ENCODE results near the gene HIC1. TPM values are rescaled to one million over a fixed set of nuclear protein-coding genes. Genes with fewer than 3 reads are reported as not detected.

Gene HIC1
- total RNA-seq, 1 donor from 2014 or later: 0.37 TPM

DNA sequence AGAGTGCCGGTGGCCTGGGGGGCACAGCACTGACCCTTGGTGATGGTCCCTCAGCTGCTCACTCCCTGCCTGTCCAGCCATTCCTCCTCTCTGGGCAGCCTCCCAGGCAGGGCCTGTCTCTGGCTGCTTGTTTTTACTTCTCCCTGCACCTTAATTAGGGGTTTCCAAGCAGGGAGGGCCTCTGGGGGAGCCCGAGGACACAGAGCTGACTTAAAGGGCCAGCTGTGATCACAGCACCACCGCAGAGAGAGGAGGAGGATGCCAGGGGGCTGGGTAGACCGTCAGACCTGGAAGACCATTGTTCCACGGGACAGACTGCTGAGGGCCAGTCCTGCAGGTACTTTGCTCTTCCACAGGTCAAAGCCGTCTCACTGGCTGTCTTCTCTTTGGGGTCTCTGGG lies 26.2 kb upstream of the HIC1 start:
- no peak overlapping the region for H3K27ac Mint-ChIP-seq (ENCODE audit: unreplicated experiment)
- no peaks in the 10 kb centered on the region for H3K36me3 Mint-ChIP-seq (ENCODE audit: low read depth)
- H3K27me3 Mint-ChIP-seq (ENCODE audit: low read depth): peaks cover 58% of the 10 kb centered on the region
- peak overlapping the region; percentile 84 for H3K4me3 Mint-ChIP-seq
- TF ChIP-seq, protein P1, sequence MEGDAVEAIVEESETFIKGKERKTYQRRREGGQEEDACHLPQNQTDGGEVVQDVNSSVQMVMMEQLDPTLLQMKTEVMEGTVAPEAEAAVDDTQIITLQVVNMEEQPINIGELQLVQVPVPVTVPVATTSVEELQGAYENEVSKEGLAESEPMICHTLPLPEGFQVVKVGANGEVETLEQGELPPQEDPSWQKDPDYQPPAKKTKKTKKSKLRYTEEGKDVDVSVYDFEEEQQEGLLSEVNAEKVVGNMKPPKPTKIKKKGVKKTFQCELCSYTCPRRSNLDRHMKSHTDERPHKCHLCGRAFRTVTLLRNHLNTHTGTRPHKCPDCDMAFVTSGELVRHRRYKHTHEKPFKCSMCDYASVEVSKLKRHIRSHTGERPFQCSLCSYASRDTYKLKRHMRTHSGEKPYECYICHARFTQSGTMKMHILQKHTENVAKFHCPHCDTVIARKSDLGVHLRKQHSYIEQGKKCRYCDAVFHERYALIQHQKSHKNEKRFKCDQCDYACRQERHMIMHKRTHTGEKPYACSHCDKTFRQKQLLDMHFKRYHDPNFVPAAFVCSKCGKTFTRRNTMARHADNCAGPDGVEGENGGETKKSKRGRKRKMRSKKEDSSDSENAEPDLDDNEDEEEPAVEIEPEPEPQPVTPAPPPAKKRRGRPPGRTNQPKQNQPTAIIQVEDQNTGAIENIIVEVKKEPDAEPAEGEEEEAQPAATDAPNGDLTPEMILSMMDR (conservative IDR thresholded peaks at IDR 0.05): no peak
- no peak for DNase-seq (ENCODE audit: low read depth, low spot score)
- peaks cover 13% of the 10 kb centered on the region for H3K4me1 Mint-ChIP-seq
- no peaks in the 10 kb centered on the region for H3K9me3 Mint-ChIP-seq

DNA sequence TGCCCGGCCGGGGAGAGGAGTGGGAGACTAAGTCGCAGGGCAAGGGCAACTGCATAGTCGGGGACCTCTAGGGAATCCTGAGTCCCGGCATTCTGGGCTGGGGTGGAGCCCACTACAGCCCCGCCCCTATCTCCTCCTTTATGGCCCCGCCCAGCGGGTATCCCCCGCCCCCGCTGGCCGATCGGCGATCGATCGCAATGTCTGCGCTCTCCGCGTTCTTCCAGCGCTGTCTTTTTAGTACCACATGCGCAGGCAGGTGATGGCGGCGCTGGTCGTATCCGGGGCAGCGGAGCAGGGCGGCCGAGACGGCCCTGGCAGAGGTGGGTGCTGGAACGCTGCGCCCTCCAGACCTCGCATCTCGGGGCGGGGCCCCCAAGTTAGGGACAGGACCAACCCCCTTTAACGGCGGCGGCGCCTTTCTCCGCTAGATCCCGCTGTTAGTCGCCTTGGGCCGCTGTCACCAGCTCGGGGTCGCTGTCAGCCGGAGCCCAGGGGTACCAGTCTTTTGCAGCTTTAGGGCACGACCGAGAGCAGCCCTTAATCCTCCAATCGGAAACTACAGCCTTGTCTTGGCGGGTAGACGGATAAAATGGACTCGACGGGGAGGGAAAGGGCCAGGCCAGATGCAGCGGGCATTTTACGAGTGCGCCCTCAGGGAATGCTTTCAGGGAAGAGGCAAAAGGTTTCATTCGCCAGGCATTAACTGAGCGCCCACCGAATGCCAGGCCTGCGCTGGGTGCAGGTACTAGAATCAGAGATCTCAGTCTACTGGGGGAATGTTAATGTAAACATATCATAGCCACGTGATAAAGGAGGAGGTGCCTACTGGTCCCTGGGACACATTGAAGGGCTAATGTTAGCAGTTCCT lies 24.8 kb upstream of the HIC1 start, which contains the start of gene DPH1:
Gene DPH1 (plus strand): TSS at position 243 of the 868 bp plus-strand sequence. CDS start 17 bp downstream, at position 260.
- H3K27me3 Mint-ChIP-seq (ENCODE audit: low read depth): peaks cover 49% of the 10 kb centered on the region
- peak; percentile 80 for DNase-seq (ENCODE audit: low read depth, low spot score)
- TF ChIP-seq, protein P1 (conservative IDR thresholded peaks at IDR 0.05): no peak
- no peaks in the 10 kb centered on the region for H3K9me3 Mint-ChIP-seq
- no peaks in the 10 kb centered on the region for H3K36me3 Mint-ChIP-seq (ENCODE audit: low read depth)
- peaks cover 13% of the 10 kb centered on the region for H3K4me1 Mint-ChIP-seq
- no peak within 1 kb of the TSS for H3K27ac Mint-ChIP-seq (ENCODE audit: unreplicated experiment)
- H3K4me3 Mint-ChIP-seq: peak within 1 kb of the TSS; percentile 97

DNA sequence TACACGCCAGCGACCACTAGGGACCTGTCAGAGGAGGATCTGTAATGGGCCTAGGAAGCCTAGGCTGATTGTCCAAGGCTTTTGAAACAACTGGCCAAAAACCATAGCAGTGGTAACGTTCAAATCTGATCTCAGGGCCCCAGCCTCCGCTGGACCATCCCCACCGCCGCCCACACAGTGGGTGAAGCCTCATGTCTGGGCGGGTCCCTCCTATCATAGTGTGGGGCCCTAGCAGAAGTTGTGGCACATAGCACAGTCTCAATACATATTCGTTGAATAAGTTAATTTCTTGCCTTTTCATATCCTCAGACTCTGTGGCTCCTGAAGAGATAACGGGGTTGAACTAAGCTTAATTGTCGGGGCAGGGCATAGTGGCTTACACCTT lies 24.1 kb upstream of the HIC1 start:
- TF ChIP-seq, protein P1 (conservative IDR thresholded peaks at IDR 0.05): peak; percentile 71
- Mint-ChIP-seq H3K36me3 (ENCODE audit: low read depth) (no peaks in the 10 kb centered on the region), H3K9me3 (no peaks in the 10 kb centered on the region), H3K27me3 (ENCODE audit: low read depth) (peaks cover 43% of the 10 kb centered on the region), H3K4me1 (peaks cover 13% of the 10 kb centered on the region), H3K4me3 (peak overlapping the region; percentile 97), H3K27ac (ENCODE audit: unreplicated experiment) (no peak overlapping the region)
- DNase-seq (ENCODE audit: low read depth, low spot score): no peak

DNA sequence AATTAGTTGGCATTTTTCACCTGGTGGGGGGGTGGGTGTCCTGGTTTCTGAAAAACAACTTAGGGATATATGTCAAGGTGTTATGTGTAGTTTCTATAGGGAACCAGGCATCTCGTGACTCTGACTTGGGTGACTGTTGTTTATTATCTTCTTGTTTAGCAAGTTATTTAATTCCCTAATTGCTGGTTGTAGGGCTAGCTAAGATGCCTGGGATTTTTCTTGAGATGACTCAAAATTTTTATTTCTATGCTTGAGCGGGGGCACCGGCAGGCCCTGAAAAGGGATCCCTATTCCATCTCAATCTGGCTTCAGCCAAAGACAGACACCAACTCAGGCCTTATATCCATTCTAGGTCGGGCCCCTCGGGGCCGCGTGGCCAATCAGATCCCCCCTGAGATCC lies 21.8 kb upstream of the HIC1 start:
- Mint-ChIP-seq H3K27me3 (ENCODE audit: low read depth) (peaks cover 21% of the 10 kb centered on the region), H3K27ac (ENCODE audit: unreplicated experiment) (no peak overlapping the region), H3K4me1 (peaks cover 8% of the 10 kb centered on the region), H3K36me3 (ENCODE audit: low read depth) (no peaks in the 10 kb centered on the region), H3K9me3 (no peaks in the 10 kb centered on the region), H3K4me3 (peak overlapping the region; percentile 12)
- no peak for DNase-seq (ENCODE audit: low read depth, low spot score)
- TF ChIP-seq, protein P1 (conservative IDR thresholded peaks at IDR 0.05): no peak

DNA sequence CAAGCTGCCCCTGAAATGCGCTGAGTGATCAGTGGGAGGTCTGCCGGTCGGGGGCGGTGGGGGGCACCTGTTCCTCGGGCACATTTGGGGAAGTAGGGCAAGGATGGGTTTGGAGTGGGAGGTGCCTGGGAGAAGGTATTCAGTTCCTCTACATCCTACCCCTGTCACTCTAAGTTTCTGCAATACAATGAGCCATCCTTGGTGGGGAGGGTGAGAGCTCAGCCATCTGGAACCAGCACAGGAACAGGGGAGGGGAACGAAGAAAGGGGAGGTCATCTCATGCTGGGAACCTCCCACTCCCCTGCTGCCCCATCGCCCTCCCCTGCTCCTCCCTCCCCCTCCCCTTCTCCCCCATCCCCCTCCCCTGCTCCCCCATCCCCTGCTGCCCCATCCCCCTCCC lies 20.7 kb upstream of the HIC1 start:
- Mint-ChIP-seq H3K36me3 (ENCODE audit: low read depth) (no peaks in the 10 kb centered on the region), H3K4me1 (peaks cover 8% of the 10 kb centered on the region), H3K4me3 (no peak overlapping the region), H3K9me3 (no peaks in the 10 kb centered on the region), H3K27ac (ENCODE audit: unreplicated experiment) (no peak overlapping the region), H3K27me3 (ENCODE audit: low read depth) (peaks cover 11% of the 10 kb centered on the region)
- no peak for DNase-seq (ENCODE audit: low read depth, low spot score)
- TF ChIP-seq, protein P1 (conservative IDR thresholded peaks at IDR 0.05): no peak
